Testis (tissue), 3 donors: ENCODE data around the gene SYNGR2. TPM values are rescaled to one million over a fixed set of nuclear protein-coding genes. Genes with fewer than 3 reads are reported as not detected.
A peak's percentile ranks its signal among the peaks of the same experiment; 100 is the strongest.

ENCODE experiments used
- DNase-seq: peaks from one replicate; pipeline ENCODE4 v3.0.0-alpha.2; 2019
- H3K27ac ChIP-seq, 2 donors: fragments of 200-600 bp; sonication (generic); one replicate each; pipeline ENCODE4 v1.5.1; 2019
- H3K27me3 ChIP-seq: fragments of 200-600 bp; sonication (generic); one replicate; pipeline ENCODE4 v1.5.1; 2019
- H3K36me3 ChIP-seq: fragments of 200-600 bp; sonication (generic); one replicate; pipeline ENCODE4 v1.5.1; 2017; ENCODE audit warnings: low read depth; ENCODE audit errors: missing control alignments
- H3K4me1 ChIP-seq: fragments of 200-600 bp; sonication (generic); one replicate; pipeline ENCODE4 v1.5.1; 2019
- H3K4me3 ChIP-seq, 2 donors: fragments of 200-600 bp; sonication (generic); one replicate each; pipeline ENCODE4 v1.5.1; 2017 to 2019
- H3K9me3 ChIP-seq: fragments of 200-600 bp; sonication (generic); one replicate; pipeline ENCODE4 v1.5.1; 2017
- CTCF ChIP-seq, 3 experiments: fragments of 450-650 bp in 2 of 3; fragments of 200-600 bp in 1 of 3; sonication (generic) in 1 of 3; IDR thresholded peaks; one replicate each; pipeline ENCODE4 v1.5.1; 2016 to 2019; ENCODE audit warnings: antibody characterized with exemption in 3 of 3, mild to moderate bottlenecking in 2 of 3, moderate library complexity in 1 of 3
- POLR2A ChIP-seq: fragments of 450-650 bp; IDR thresholded peaks from one replicate; pipeline ENCODE4 v1.6.1; 2017; ENCODE audit warnings: antibody characterized with exemption, mild to moderate bottlenecking, moderate library complexity
- WGBS, 2 donors: methylation state at CpG; one replicate each; pipeline ENCODE4 v1.1.5; 2018; 5-methylcytosine and 5-hydroxymethylcytosine counted together
- intact Hi-C: fragments of 100-400 bp; cut with DNase I; formaldehyde crosslinking; loops from one replicate; pipeline ENCODE4 v1.15.1; 2023; ENCODE audit warnings: low total_unique reads
- polyA plus RNA-seq: library from polyadenylated mRNA; stranded (reverse); fragments of 350-450 nt; fragmentation: Illumina TruSeq; extraction: RNeasy Lipid Tissue Mini Kit (QIAGEN cat#74804); gene quantifications from one replicate; pipeline ENCODE4 v1.2.3, GENCODE V29; 2014; ENCODE audit warnings: low read depth, low replicate concordance; ENCODE audit not compliant: insufficient read depth
- total RNA-seq, 2 donors: library from RNA; depleted of rRNA; stranded (reverse); fragments of >200 nt; gene quantifications; one replicate each; pipeline ENCODE4 v1.2.3, GENCODE V29; 2016

SYNGR2 gene
- total and polyA plus RNA-seq, 3 donors from 2014 or later = 63.7 to 70.6 (median 68.7) TPM

- no peaks in the 10 kb centered on the region for H3K36me3 ChIP-seq
- no peak for TF ChIP-seq POLR2A
- TF ChIP-seq CTCF (IDR thresholded peaks at IDR 0.05) = no peak
- H3K4me3 ChIP-seq = no peak overlapping the region
- DNase-seq = peak; percentile 86
- intact Hi-C loops = no loop called here
- peak overlapping the region; percentile 34 to 39 for H3K27ac ChIP-seq
- no peaks in the 10 kb centered on the region for H3K27me3 ChIP-seq
- 38 to 44% methylated on average over 6 to 11 of the region's 11 CpGs for WGBS, 2 donors
- H3K4me1 ChIP-seq = peaks cover 21% of the 10 kb centered on the region
- H3K9me3 ChIP-seq = no peaks in the 10 kb centered on the region
These were observed 24.1 kb upstream of the SYNGR2 start for GRCh38 chr17:78144147-78144719.

GRCh38 chr17:78144736-78145641, 23.4 kb upstream of the SYNGR2 start:
- peak overlapping the region; percentile 39 to 59 for H3K27ac ChIP-seq
- no peak overlapping the region for H3K4me3 ChIP-seq
- intact Hi-C loops = no loop called here
- TF ChIP-seq CTCF (IDR thresholded peaks at IDR 0.05) = no peak
- TF ChIP-seq POLR2A = no peak
- H3K27me3 ChIP-seq = no peaks in the 10 kb centered on the region
- WGBS, 2 donors = 39 to 55% methylated on average over 5 to 18 of the region's 18 CpGs
- H3K4me1 ChIP-seq = peaks cover 21% of the 10 kb centered on the region
- H3K36me3 ChIP-seq = no peaks in the 10 kb centered on the region
- H3K9me3 ChIP-seq = no peaks in the 10 kb centered on the region
- peak; percentile 78 for DNase-seq

GRCh38 chr17:78146471-78146869, 21.9 kb upstream of the SYNGR2 start:
- intact Hi-C loops = no loop called here
- H3K9me3 ChIP-seq = no peaks in the 10 kb centered on the region
- H3K36me3 ChIP-seq = no peaks in the 10 kb centered on the region
- no peak for DNase-seq
- no peak for TF ChIP-seq CTCF (IDR thresholded peaks at IDR 0.05)
- TF ChIP-seq POLR2A = no peak
- no peaks in the 10 kb centered on the region for H3K27me3 ChIP-seq
- WGBS, 2 donors = 90 to 93% methylated on average over 7 of the region's 7 CpGs
- H3K4me3 ChIP-seq = no peak overlapping the region
- peaks cover 21% of the 10 kb centered on the region for H3K4me1 ChIP-seq
- H3K27ac ChIP-seq = no peak overlapping the region

GRCh38 chr17:78146881-78147280, 21.5 kb upstream of the SYNGR2 start:
- Histone ChIP-seq H3K4me3 (no peak overlapping the region), H3K9me3 (no peaks in the 10 kb centered on the region), H3K4me1 (peaks cover 21% of the 10 kb centered on the region), H3K27me3 (no peaks in the 10 kb centered on the region), H3K36me3 (no peaks in the 10 kb centered on the region), H3K27ac (no peak overlapping the region)
- intact Hi-C loops = no loop called here
- 89 to 93% methylated on average over 3 to 6 of the region's 6 CpGs for WGBS, 2 donors
- TF ChIP-seq CTCF (IDR thresholded peaks at IDR 0.05) (no peak), POLR2A (no peak)
- no peak for DNase-seq
